SK-N-SH (cell line): ENCODE data around the gene SMIM14. TPM values are rescaled to one million over a fixed set of nuclear protein-coding genes. Genes with fewer than 3 reads are reported as not detected.

Experiments
- CTCF ChIA-PET: fragments of 300-600, 350-600 bp; formaldehyde crosslinking; extraction: SDS; loops from one replicate; lab custom pipeline; 2021; lab: Yijun Ruan, JAX
- POLR2A ChIA-PET: fragments of 350-600 bp; sonication (Branson Sonifier 250); formaldehyde crosslinking; extraction: SDS; loops from one replicate; lab custom pipeline; 2020; ENCODE audit warnings: antibody characterized with exemption, inconsistent platforms; lab: Yijun Ruan, JAX
- DNase-seq: peaks from one replicate; pipeline ENCODE4 v3.0.0; 2012
- H2AFZ ChIP-seq: fragments of 200-600 bp; sonication (generic); 2 replicates; pipeline ENCODE4 v1.8.1; 2016; ENCODE audit warnings: antibody characterized with exemption, mild to moderate bottlenecking, low read depth
- H3F3A ChIP-seq: fragments of 200-600 bp; sonication (generic); replicated peaks from 2 replicates; pipeline ENCODE3; 2016; ENCODE audit warnings: antibody characterized with exemption, mild to moderate bottlenecking; ENCODE audit not compliant: insufficient read depth
- H3K27ac ChIP-seq, 2 experiments: fragments of 200-500 bp in 1 of 2; fragments of 200-600 bp in 1 of 2; sonication (Bioruptor generic) in 1 of 2; sonication (generic), shearing (Covaris generic) in 1 of 2; 2 replicates each; pipeline versions ENCODE4 v1.5.1 to v1.6.1; 2014 to 2016; ENCODE audit warnings: low read depth in 2 of 2, inconsistent platforms in 1 of 2, low read length in 1 of 2, mild to moderate bottlenecking in 1 of 2, mixed read lengths in 1 of 2
- H3K27me3 ChIP-seq: fragments of 200-600 bp; sonication (generic), shearing (Covaris generic); 2 replicates; pipeline ENCODE4 v1.6.1; 2016; ENCODE audit warnings: mixed run types; ENCODE audit not compliant: insufficient read depth
- H3K36me3 ChIP-seq, 2 experiments: fragments of 200-500 bp in 1 of 2; fragments of 200-600 bp in 1 of 2; sonication (Bioruptor generic) in 1 of 2; sonication (generic) in 1 of 2; replicated peaks in 1 of 2; 2 replicates each; pipeline versions ENCODE3 to v1.5.1; 2014 to 2016; ENCODE audit warnings: low read length in 1 of 2, mild to moderate bottlenecking in 1 of 2; ENCODE audit not compliant: insufficient read depth in 2 of 2, control insufficient read depth in 1 of 2
- H3K4me1 ChIP-seq, 2 experiments: fragments of 200-500 bp in 1 of 2; fragments of 200-600 bp in 1 of 2; sonication (Bioruptor generic) in 1 of 2; sonication (generic), shearing (Covaris generic) in 1 of 2; 2 replicates each; pipeline versions ENCODE4 v1.5.1 to v1.6.1; 2014 to 2016; ENCODE audit warnings: low read depth in 1 of 2, low read length in 1 of 2, mixed run types in 1 of 2; ENCODE audit not compliant: insufficient read depth in 2 of 2, control insufficient read depth in 1 of 2
- H3K4me2 ChIP-seq: fragments of 200-600 bp; sonication (generic), shearing (Covaris generic); 2 replicates; pipeline ENCODE4 v1.6.1; 2017; ENCODE audit warnings: mixed run types
- H3K4me3 ChIP-seq, 2 experiments: fragments of 200-500 bp in 1 of 2; fragments of 200-600 bp in 1 of 2; sonication (Bioruptor generic) in 1 of 2; sonication (generic), shearing (Covaris generic) in 1 of 2; 2 replicates each; pipeline versions ENCODE4 v1.5.1 to v1.8.1; 2014 to 2016; ENCODE audit warnings: low read depth in 2 of 2, inconsistent platforms in 1 of 2, low read length in 1 of 2, mild to moderate bottlenecking in 1 of 2, mixed read lengths in 1 of 2, moderate library complexity in 1 of 2
- H3K79me2 ChIP-seq: fragments of 200-600 bp; sonication (generic); 2 replicates; pipeline ENCODE4 v1.8.1; 2017; ENCODE audit warnings: mild to moderate bottlenecking; ENCODE audit not compliant: insufficient read depth
- H3K9ac ChIP-seq: fragments of 200-600 bp; sonication (generic); 2 replicates; pipeline ENCODE4 v1.6.1; 2017; ENCODE audit warnings: mixed run types
- H3K9me2 ChIP-seq: fragments of 200-600 bp; sonication (generic); 2 replicates; pipeline ENCODE4 v1.6.1; 2017; ENCODE audit warnings: mixed run types
- H3K9me3 ChIP-seq: fragments of 200-600 bp; sonication (generic); 2 replicates; pipeline ENCODE4 v1.6.1; 2017; ENCODE audit warnings: mixed run types, mild to moderate bottlenecking, moderate library complexity
- H4K20me1 ChIP-seq: fragments of 200-600 bp; sonication (generic); 2 replicates; pipeline ENCODE4 v1.6.1; 2017; ENCODE audit warnings: mild to moderate bottlenecking, mixed run types; ENCODE audit not compliant: insufficient read depth
- CHD2 ChIP-seq: fragments of 150-350 bp; IDR thresholded peaks from 2 replicates; pipeline ENCODE4 v1.6.1; 2018; ENCODE audit warnings: low read length; ENCODE audit not compliant: partially characterized antibody
- ELF1 ChIP-seq: IDR thresholded peaks from 2 replicates; pipeline ENCODE4 v1.4.0; 2012
- EP300 ChIP-seq, 2 experiments: IDR thresholded peaks; 2 replicates each; pipeline versions ENCODE4 v1.4.0 to v1.6.1; 2012; ENCODE audit warnings: borderline replicate concordance in 1 of 2, low read depth in 1 of 2, low read length in 1 of 2
- EZH2phosphoT487 ChIP-seq: fragments of 200-600 bp; sonication (generic); IDR thresholded peaks from 2 replicates; pipeline ENCODE4 v1.6.1; 2017; ENCODE audit warnings: low read depth, mixed run types, mild to moderate bottlenecking, antibody characterized with exemption, moderate library complexity, borderline replicate concordance
- FOSL2 ChIP-seq: IDR thresholded peaks from 2 replicates; pipeline ENCODE4 v1.4.0; 2012; ENCODE audit warnings: low read depth, mild to moderate bottlenecking, moderate library complexity, borderline replicate concordance
- FOXM1 ChIP-seq: IDR thresholded peaks from 2 replicates; pipeline ENCODE4 v1.4.0; 2012; ENCODE audit warnings: low read depth, mild to moderate bottlenecking
- MAX ChIP-seq: IDR thresholded peaks from 2 replicates; pipeline ENCODE4 v1.4.0; 2012; ENCODE audit warnings: low read depth
- MXI1 ChIP-seq: IDR thresholded peaks from 2 replicates; pipeline ENCODE4 v1.6.1; 2012; ENCODE audit warnings: mild to moderate bottlenecking, low read depth, low read length, improper control_type of control experiment
- NRF1 ChIP-seq: IDR thresholded peaks from 2 replicates; pipeline ENCODE4 v1.6.1; 2012; ENCODE audit warnings: low read depth, mild to moderate bottlenecking, low read length
- PBX3 ChIP-seq: IDR thresholded peaks from 2 replicates; pipeline ENCODE4; 2012
- RXRA ChIP-seq: IDR thresholded peaks from 2 replicates; pipeline ENCODE4 v1.4.0; 2012; ENCODE audit warnings: low read depth, mild to moderate bottlenecking, borderline replicate concordance
- SIN3A ChIP-seq: IDR thresholded peaks from 2 replicates; pipeline ENCODE4 v1.6.1; 2012; ENCODE audit warnings: low read depth, mild to moderate bottlenecking, low read length, moderate library complexity, borderline replicate concordance
- SMC3 ChIP-seq: IDR thresholded peaks from 2 replicates; pipeline ENCODE4 v1.6.1; 2012; ENCODE audit warnings: low read depth, low read length, improper control_type of control experiment
- TAF1 ChIP-seq: IDR thresholded peaks from 2 replicates; pipeline ENCODE4 v1.6.1; 2012; ENCODE audit warnings: low read depth, mild to moderate bottlenecking, low read length, moderate library complexity, borderline replicate concordance
- WGBS: methylation state at CpG from one replicate; pipeline ENCODE4 v1.1.6; 2017; ENCODE audit warnings: low lambda C conversion rate; 5-methylcytosine and 5-hydroxymethylcytosine counted together
- polyA plus RNA-seq, 3 experiments: library from polyadenylated mRNA; depleted of rRNA; stranded (reverse); fragments of >200 nt; gene quantifications; 2 replicates each; pipeline ENCODE4 v1.2.3, GENCODE V29; 2012
- TF ChIP-seq, protein P1 (sequence below): IDR thresholded peaks from 2 replicates; pipeline ENCODE4 v1.4.0; 2012; ENCODE audit warnings: low read depth, borderline replicate concordance

SMIM14 gene
- polyA plus RNA-seq, 1 of the 3 experiments (the other 2 are of a cell fraction), result 12.6 TPM

DNA sequence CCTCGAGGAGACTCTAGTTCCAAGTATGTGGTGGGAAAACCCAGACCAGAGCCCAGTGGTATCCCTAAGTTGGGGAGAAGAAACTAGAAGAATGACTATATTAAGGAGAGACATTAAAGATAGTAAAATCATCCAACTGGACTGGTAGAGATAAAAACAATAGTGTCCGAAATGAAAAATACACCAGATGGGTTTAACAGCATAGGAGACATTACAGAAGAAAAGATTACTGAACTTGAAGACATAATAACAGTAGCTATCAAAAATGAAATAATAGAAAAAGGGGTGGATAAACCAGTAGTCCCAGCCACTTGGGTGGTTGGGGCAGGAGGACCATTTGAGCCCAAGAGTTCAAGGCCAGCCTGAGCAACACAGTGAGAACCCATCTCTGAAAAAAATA is 31.9 kb downstream of the SMIM14 start:
- Histone ChIP-seq H2AFZ (no peak overlapping the region), H3K27ac (no peak overlapping the region), H3F3A (no peaks in the 10 kb centered on the region), H3K79me2 (no peaks in the 10 kb centered on the region), H3K4me3 (no peak overlapping the region), H3K4me2 (no peak overlapping the region), H4K20me1 (no peaks in the 10 kb centered on the region), H3K9ac (no peak overlapping the region), H3K9me2 (no peaks in the 10 kb centered on the region), H3K9me3 (no peaks in the 10 kb centered on the region; the same call in 1 of the 2 replicates), H3K36me3 (peaks cover 0 to 10% of the 10 kb centered on the region in 2 experiments), H3K4me1 (no peaks in the 10 kb centered on the region)
- DNase-seq, result no peak
- 95% methylated on average over 2 of the region's 2 CpGs for WGBS
- CTCF ChIA-PET, result no interaction called here
- TF ChIP-seq PBX3 (no peak), CHD2 (no peak), EZH2phosphoT487 (no peak), RXRA (no peak), NRF1 (no peak), FOXM1 (no peak)
- TF ChIP-seq, all 33 proteins: peak for 0
- POLR2A ChIA-PET, result no interaction called here
- no peaks in the 10 kb centered on the region for H3K27me3 ChIP-seq

GRCh38 chr4:39597695-39598381 is 40.8 kb downstream of the SMIM14 start:
- H3F3A ChIP-seq, result peaks cover 2% of the 10 kb centered on the region
- no peaks in the 10 kb centered on the region for H4K20me1 ChIP-seq
- H3K4me3 ChIP-seq, result no peak overlapping the region
- no peaks in the 10 kb centered on the region for H3K9me2 ChIP-seq
- H3K36me3 ChIP-seq, result peaks cover 0 to 4% of the 10 kb centered on the region in 2 experiments
- POLR2A ChIA-PET, result no interaction called here
- no peaks in the 10 kb centered on the region for H3K4me1 ChIP-seq
- H3K79me2 ChIP-seq, result no peaks in the 10 kb centered on the region; the same call in 1 of the 2 replicates
- no peaks in the 10 kb centered on the region for H3K27me3 ChIP-seq
- TF ChIP-seq MXI1, result no peak
- TF ChIP-seq SIN3A, result no peak
- TF ChIP-seq EP300 (IDR thresholded peaks at IDR 0.05; ENCODE audit: borderline replicate concordance in 1 of 2, low read depth in 1 of 2, low read length in 1 of 2), result no peak
- H3K9me3 ChIP-seq, result no peaks in the 10 kb centered on the region
- WGBS, result 93% methylated on average over 3 of the region's 3 CpGs
- CTCF ChIA-PET, result interaction anchor here (1.2 kb wide), 1 partner anchor 11 kb away, joined by 3 read pairs; no protein-coding TSS in a partner anchor
- H3K9ac ChIP-seq, result no peak overlapping the region
- no peak for DNase-seq
- H3K27ac ChIP-seq, result no peak overlapping the region
- H3K4me2 ChIP-seq, result no peak overlapping the region
- no peak overlapping the region for H2AFZ ChIP-seq

DNA sequence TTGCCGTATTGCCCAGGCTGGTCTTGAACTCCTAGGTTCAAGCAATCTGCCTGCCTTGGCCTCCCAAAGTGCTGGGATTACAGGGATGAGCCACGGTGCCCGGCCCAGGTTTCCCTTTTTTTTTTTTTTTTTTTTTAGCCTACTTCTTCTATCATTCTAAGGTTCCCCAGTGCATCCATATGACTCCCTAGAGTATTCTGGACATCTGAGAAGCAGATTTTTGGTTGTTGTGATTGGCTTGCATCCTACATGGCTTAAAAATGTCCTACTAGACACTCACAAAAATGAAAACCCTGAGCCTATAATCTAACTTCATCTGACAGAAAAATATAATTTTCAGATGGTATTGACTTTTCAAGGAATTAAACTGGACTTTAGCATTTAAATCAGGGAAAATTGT is 41.7 kb downstream of the SMIM14 start:
- no peak overlapping the region for H3K27ac ChIP-seq
- ChIA-PET CTCF (interaction anchor here (1.2 kb wide), 1 partner anchor 11 kb away, joined by 3 read pairs; no protein-coding TSS in a partner anchor), POLR2A (no interaction called here)
- H2AFZ ChIP-seq, result no peak overlapping the region
- TF ChIP-seq ELF1, result no peak
- no peak for TF ChIP-seq MAX
- no peak for TF ChIP-seq MXI1
- TF ChIP-seq, protein P1, sequence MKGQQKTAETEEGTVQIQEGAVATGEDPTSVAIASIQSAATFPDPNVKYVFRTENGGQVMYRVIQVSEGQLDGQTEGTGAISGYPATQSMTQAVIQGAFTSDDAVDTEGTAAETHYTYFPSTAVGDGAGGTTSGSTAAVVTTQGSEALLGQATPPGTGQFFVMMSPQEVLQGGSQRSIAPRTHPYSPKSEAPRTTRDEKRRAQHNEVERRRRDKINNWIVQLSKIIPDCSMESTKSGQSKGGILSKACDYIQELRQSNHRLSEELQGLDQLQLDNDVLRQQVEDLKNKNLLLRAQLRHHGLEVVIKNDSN, result no peak
- TF ChIP-seq FOSL2, result no peak
- TF ChIP-seq SMC3, result no peak
- no peak for TF ChIP-seq TAF1
- H3K9me2 ChIP-seq, result no peaks in the 10 kb centered on the region
- H3K4me3 ChIP-seq, result no peak overlapping the region
- no peaks in the 10 kb centered on the region for H3K4me1 ChIP-seq
- no peaks in the 10 kb centered on the region for H3K27me3 ChIP-seq
- H3K79me2 ChIP-seq, result no peaks in the 10 kb centered on the region; the same call in 1 of the 2 replicates
- H3K4me2 ChIP-seq, result no peak overlapping the region
- WGBS, result 93% methylated on average over 3 of the region's 3 CpGs
- no peak for DNase-seq
- no peaks in the 10 kb centered on the region for H4K20me1 ChIP-seq
- H3F3A ChIP-seq, result peaks cover 2% of the 10 kb centered on the region
- no peaks in the 10 kb centered on the region for H3K36me3 ChIP-seq
- no peaks in the 10 kb centered on the region for H3K9me3 ChIP-seq
- H3K9ac ChIP-seq, result no peak overlapping the region
